ENCODE results near the gene POLA1.

POLA1 gene

GRCh38 chrX:24696294-24696693 lies 2.6 kb downstream of the POLA1 start:
- peak; percentile 1 for DNase-seq (ENCODE audit: low read depth)

GRCh38 chrX:24702362-24703184 lies 8.9 kb downstream of the POLA1 start:
- no peak for DNase-seq (ENCODE audit: low read depth)

GRCh38 chrX:24703185-24703494 lies 9.4 kb downstream of the POLA1 start:
- DNase-seq (ENCODE audit: low read depth) = no peak

- no peak for DNase-seq (ENCODE audit: low read depth)
These were observed 25.1 kb downstream of the POLA1 start for GRCh38 chrX:24718771-24719170.

- no peak for DNase-seq (ENCODE audit: low read depth)
These were observed 26.3 kb downstream of the POLA1 start for GRCh38 chrX:24720036-24720435.

GRCh38 chrX:24728530-24728929 lies 34.8 kb downstream of the POLA1 start:
- DNase-seq (ENCODE audit: low read depth) = no peak

GRCh38 chrX:24732766-24733500 lies 39.2 kb downstream of the POLA1 start:
- no peak for DNase-seq (ENCODE audit: low read depth)

- no peak for DNase-seq (ENCODE audit: low read depth)
These were observed 47.6 kb downstream of the POLA1 start for GRCh38 chrX:24741330-24741729.

- no peak for DNase-seq (ENCODE audit: low read depth)
These were observed 54.5 kb downstream of the POLA1 start for GRCh38 chrX:24748196-24748595.

- no peak for DNase-seq (ENCODE audit: low read depth)
These were observed 66.1 kb downstream of the POLA1 start for GRCh38 chrX:24759786-24760185.

- DNase-seq (ENCODE audit: low read depth) = peak; percentile 4
These were observed 66.8 kb downstream of the POLA1 start for GRCh38 chrX:24760363-24761000.

GRCh38 chrX:24761306-24761705 lies 67.6 kb downstream of the POLA1 start:
- no peak for DNase-seq (ENCODE audit: low read depth)

GRCh38 chrX:24763989-24764388 lies 70.3 kb downstream of the POLA1 start:
- DNase-seq (ENCODE audit: low read depth) = no peak

- DNase-seq (ENCODE audit: low read depth) = peak; percentile 18
These were observed 73.8 kb downstream of the POLA1 start for GRCh38 chrX:24767557-24767956.

- no peak for DNase-seq (ENCODE audit: low read depth)
These were observed 74.8 kb downstream of the POLA1 start for GRCh38 chrX:24768556-24768955.

- DNase-seq (ENCODE audit: low read depth) = no peak
These were observed 80.9 kb downstream of the POLA1 start for GRCh38 chrX:24774650-24775049.

- no peak for DNase-seq (ENCODE audit: low read depth)
These were observed 82.2 kb downstream of the POLA1 start for GRCh38 chrX:24775891-24776290.

GRCh38 chrX:24777660-24778059 lies 83.9 kb downstream of the POLA1 start:
- DNase-seq (ENCODE audit: low read depth) = no peak

- no peak for DNase-seq (ENCODE audit: low read depth)
These were observed 88.3 kb downstream of the POLA1 start for GRCh38 chrX:24782011-24782410.

- no peak for DNase-seq (ENCODE audit: low read depth)
These were observed 95.3 kb downstream of the POLA1 start for GRCh38 chrX:24789047-24789446.

GRCh38 chrX:24790166-24790565 lies 96.4 kb downstream of the POLA1 start:
- no peak for DNase-seq (ENCODE audit: low read depth)

GRCh38 chrX:24796204-24796603 lies 102.5 kb downstream of the POLA1 start:
- no peak for DNase-seq (ENCODE audit: low read depth)

GRCh38 chrX:24799078-24799477 lies 105.4 kb downstream of the POLA1 start:
- no peak for DNase-seq (ENCODE audit: low read depth)
